Measurements from ENCODE around the gene OR2S2.

OR2S2 gene

GRCh38 chr9:35948901-35949318 is 9.0 kb downstream of the OR2S2 start:
- TF ChIP-seq, protein P1, sequence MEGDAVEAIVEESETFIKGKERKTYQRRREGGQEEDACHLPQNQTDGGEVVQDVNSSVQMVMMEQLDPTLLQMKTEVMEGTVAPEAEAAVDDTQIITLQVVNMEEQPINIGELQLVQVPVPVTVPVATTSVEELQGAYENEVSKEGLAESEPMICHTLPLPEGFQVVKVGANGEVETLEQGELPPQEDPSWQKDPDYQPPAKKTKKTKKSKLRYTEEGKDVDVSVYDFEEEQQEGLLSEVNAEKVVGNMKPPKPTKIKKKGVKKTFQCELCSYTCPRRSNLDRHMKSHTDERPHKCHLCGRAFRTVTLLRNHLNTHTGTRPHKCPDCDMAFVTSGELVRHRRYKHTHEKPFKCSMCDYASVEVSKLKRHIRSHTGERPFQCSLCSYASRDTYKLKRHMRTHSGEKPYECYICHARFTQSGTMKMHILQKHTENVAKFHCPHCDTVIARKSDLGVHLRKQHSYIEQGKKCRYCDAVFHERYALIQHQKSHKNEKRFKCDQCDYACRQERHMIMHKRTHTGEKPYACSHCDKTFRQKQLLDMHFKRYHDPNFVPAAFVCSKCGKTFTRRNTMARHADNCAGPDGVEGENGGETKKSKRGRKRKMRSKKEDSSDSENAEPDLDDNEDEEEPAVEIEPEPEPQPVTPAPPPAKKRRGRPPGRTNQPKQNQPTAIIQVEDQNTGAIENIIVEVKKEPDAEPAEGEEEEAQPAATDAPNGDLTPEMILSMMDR (IDR thresholded peaks at IDR 0.05; ENCODE audit: low read length, missing control alignments): no peak
- DNase-seq (ENCODE audit: low read depth): no peak
- H3K4me3 ChIP-seq (replicated peaks; ENCODE audit: low read depth, low read length): no peak overlapping the region

- H3K4me3 ChIP-seq (replicated peaks; ENCODE audit: low read depth, low read length): no peak overlapping the region
- TF ChIP-seq, protein P1 (IDR thresholded peaks at IDR 0.05; ENCODE audit: low read length, missing control alignments): no peak
- DNase-seq (ENCODE audit: low read depth): peak; percentile 68
Measured at GRCh38 chr9:35948451-35948850, 9.5 kb downstream of the OR2S2 start.

- peak; percentile 89 for DNase-seq (ENCODE audit: low read depth)
- TF ChIP-seq, protein P1 (IDR thresholded peaks at IDR 0.05; ENCODE audit: low read length, missing control alignments): peak; percentile 96
- H3K4me3 ChIP-seq (replicated peaks; ENCODE audit: low read depth, low read length): no peak overlapping the region
Measured at GRCh38 chr9:35945341-35946018, 12.5 kb downstream of the OR2S2 start.

DNA sequence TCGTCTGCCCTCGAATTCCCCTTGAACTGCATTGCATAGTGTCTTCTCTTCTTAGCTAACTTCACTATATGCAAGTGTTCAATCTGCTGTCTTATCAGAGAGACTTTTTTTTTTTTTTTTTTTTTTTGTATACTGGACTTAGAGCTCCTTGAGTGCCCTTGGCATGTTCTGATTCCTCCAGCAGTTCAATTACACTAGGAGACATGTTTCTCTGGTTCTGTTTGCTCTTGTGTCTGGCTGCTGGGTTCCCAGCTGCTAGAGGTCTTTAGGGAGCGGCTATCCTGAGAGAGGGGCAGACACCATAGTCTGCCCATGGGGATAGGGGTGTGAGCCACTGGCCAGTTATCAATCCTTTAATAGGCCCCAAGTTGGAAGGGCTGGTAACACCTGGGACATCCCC is 13.1 kb downstream of the OR2S2 start:
- DNase-seq (ENCODE audit: low read depth): no peak
- TF ChIP-seq, protein P1 (IDR thresholded peaks at IDR 0.05; ENCODE audit: low read length, missing control alignments): no peak

GRCh38 chr9:35944173-35944572 is 13.8 kb downstream of the OR2S2 start:
- DNase-seq (ENCODE audit: low read depth): no peak
- no peak overlapping the region for H3K4me3 ChIP-seq (replicated peaks; ENCODE audit: low read depth, low read length)
- TF ChIP-seq, protein P1 (IDR thresholded peaks at IDR 0.05; ENCODE audit: low read length, missing control alignments): no peak

More for the DNA sequence above, 13.1 kb downstream of the OR2S2 start:
- H3K4me3 ChIP-seq (replicated peaks; ENCODE audit: low read depth, low read length): no peak overlapping the region

- DNase-seq (ENCODE audit: low read depth): no peak
- TF ChIP-seq, protein P1 (IDR thresholded peaks at IDR 0.05; ENCODE audit: low read length, missing control alignments): no peak
- H3K4me3 ChIP-seq (replicated peaks; ENCODE audit: low read depth, low read length): no peak overlapping the region
Measured at GRCh38 chr9:35942286-35942685, 15.7 kb downstream of the OR2S2 start.

Measured in fibroblast of pulmonary artery (primary cell).